H1 (cell line): Measurements from ENCODE around the gene PTGIS. TPM values are rescaled to one million over a fixed set of nuclear protein-coding genes. Genes with fewer than 3 reads are reported as not detected.

ENCODE experiments used
- BACH1 ChIP-seq: IDR thresholded peaks from 2 replicates; pipeline ENCODE4 v1.6.1; 2012; ENCODE audit warnings: low read length, improper control_type of control experiment
- SIX5 ChIP-seq: IDR thresholded peaks from 2 replicates; pipeline ENCODE4 v1.6.1; 2011; ENCODE audit warnings: mild to moderate bottlenecking, low read depth, low read length
- SP4 ChIP-seq: IDR thresholded peaks from 2 replicates; pipeline ENCODE4 v1.6.1; 2012; ENCODE audit warnings: low read length, inconsistent platforms
- polyA plus RNA-seq, 7 experiments: library from polyadenylated mRNA; depleted of rRNA in 3 of 7; stranded (reverse) in 5 of 7; unstranded in 2 of 7; fragments of >200 nt in 5 of 7; fragments of 200-250 nt in 2 of 7; gene quantifications; 1 replicate in 5 of 7; 2 replicates in 1 of 7; 4 replicates in 1 of 7; pipeline versions ENCODE4 v1.2.1 to v1.2.3, GENCODE V29; 2011 to 2013; ENCODE audit warnings: missing spikeins in 2 of 7, mixed read lengths in 2 of 7
- total RNA-seq: library from RNA; stranded (reverse); fragmentation: NEBNext Ultra II Directional; extraction: Animal tissue kit (Norgen Biotek cat#: 25700); gene quantifications from 2 replicates; pipeline ENCODE4 v1.2.1, GENCODE V29; 2021
- TF ChIP-seq, protein P1 (sequence below), 3 experiments: IDR thresholded peaks; 1 replicate in 2 of 3; 2 replicates in 1 of 3; pipeline versions ENCODE4 v1.5.1 to v1.6.1; 2011; ENCODE audit warnings: low read length in 3 of 3, mild to moderate bottlenecking in 3 of 3, inconsistent platforms in 2 of 3, low read depth in 1 of 3, moderate library complexity in 1 of 3; ENCODE audit not compliant: insufficient read depth in 1 of 3; ENCODE audit errors: control extremely low read depth in 1 of 3

The PTGIS gene
- total and polyA plus RNA-seq, 2 of the 8 experiments (the other 6 are each of a cell fraction or from before 2014, with no cell fraction given), result 29.9 to 35.5 TPM

DNA sequence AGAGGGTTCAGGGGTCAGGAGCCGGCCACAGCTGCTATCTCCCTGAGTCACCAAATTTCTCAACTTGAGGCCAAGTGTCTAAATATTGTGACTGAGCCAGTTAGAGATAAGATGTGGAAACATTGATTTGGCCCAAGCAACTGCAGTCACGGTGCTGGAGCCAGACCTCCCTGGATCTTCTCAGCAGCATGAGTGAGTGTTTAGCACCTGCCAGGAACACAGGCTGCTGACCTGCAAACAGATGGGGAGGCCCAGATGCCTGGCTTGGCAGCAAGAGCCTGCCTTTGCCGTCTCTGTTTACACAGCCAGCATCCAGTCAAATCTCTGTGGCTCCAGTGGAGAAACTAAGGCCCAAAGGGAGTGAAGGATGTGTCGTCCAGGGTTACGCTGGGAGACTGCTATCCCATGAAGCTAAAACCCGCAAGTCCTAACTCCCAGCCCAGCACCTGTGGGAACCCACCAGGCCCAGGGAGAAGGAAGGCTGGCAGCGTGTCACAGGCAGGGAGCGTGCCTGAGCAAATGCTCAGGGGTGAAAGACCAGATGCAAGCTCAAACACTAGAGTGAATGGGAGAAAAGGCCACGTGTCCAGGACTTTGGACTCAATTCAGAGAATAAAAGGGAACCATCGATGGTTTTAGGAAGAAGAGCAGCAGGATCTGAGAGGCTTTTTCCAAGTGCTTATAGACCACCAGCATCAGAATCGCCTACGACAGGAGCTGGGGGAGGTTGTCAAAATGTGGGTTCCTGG is 15.9 kb upstream of the PTGIS start (continued):
- TF ChIP-seq, protein P1, sequence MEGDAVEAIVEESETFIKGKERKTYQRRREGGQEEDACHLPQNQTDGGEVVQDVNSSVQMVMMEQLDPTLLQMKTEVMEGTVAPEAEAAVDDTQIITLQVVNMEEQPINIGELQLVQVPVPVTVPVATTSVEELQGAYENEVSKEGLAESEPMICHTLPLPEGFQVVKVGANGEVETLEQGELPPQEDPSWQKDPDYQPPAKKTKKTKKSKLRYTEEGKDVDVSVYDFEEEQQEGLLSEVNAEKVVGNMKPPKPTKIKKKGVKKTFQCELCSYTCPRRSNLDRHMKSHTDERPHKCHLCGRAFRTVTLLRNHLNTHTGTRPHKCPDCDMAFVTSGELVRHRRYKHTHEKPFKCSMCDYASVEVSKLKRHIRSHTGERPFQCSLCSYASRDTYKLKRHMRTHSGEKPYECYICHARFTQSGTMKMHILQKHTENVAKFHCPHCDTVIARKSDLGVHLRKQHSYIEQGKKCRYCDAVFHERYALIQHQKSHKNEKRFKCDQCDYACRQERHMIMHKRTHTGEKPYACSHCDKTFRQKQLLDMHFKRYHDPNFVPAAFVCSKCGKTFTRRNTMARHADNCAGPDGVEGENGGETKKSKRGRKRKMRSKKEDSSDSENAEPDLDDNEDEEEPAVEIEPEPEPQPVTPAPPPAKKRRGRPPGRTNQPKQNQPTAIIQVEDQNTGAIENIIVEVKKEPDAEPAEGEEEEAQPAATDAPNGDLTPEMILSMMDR (IDR thresholded peaks at IDR 0.05; ENCODE audit: control extremely low read depth in 1 of 3, insufficient read depth in 1 of 3, low read depth in 1 of 3, low read length in 3 of 3), result no peak
- TF ChIP-seq SP4, result no peak
- TF ChIP-seq SIX5, result no peak
- no peak for TF ChIP-seq BACH1
